Calu3 (cell line): ENCODE measurements around the gene PVALEF. TPM values are rescaled to one million over a fixed set of nuclear protein-coding genes. Genes with fewer than 3 reads are reported as not detected.

Experiments used
- BruUV-seq: library from RNA; stranded (reverse); fragments of 400-500 nt; replicated peaks from 2 replicates; lab custom pipeline; 2021; lab: Mats Ljungman, UMichigan
- CTCF ChIA-PET: fragments of 300-600 bp; sonication (Branson Sonifier 250); formaldehyde crosslinking; loops from one replicate; lab custom pipeline; 2022; ENCODE audit warnings: antibody characterized with exemption; lab: Charles Lee
- DNase-seq: peaks from one replicate; pipeline ENCODE4 v3.0.0; 2022
- H3K27ac Mint-ChIP-seq: one replicate; pipeline ENCODE4 v1.8.0; 2022; ENCODE audit warnings: mixed read lengths; ENCODE audit not compliant: unreplicated experiment
- H3K27me3 Mint-ChIP-seq: one replicate; pipeline ENCODE4 v1.8.0; 2022; ENCODE audit warnings: mixed read lengths; ENCODE audit not compliant: unreplicated experiment
- H3K36me3 Mint-ChIP-seq: one replicate; pipeline ENCODE4 v1.8.0; 2022; ENCODE audit warnings: mild to moderate bottlenecking, moderate library complexity, mixed read lengths; ENCODE audit not compliant: insufficient read depth, unreplicated experiment
- H3K4me1 Mint-ChIP-seq: one replicate; pipeline ENCODE4 v1.8.0; 2022; ENCODE audit warnings: mild to moderate bottlenecking, low read depth, mixed read lengths; ENCODE audit not compliant: unreplicated experiment
- H3K4me3 Mint-ChIP-seq: one replicate; pipeline ENCODE4 v1.8.0; 2022; ENCODE audit warnings: mild to moderate bottlenecking, low read depth, moderate library complexity, mixed read lengths; ENCODE audit not compliant: unreplicated experiment
- H3K9me3 Mint-ChIP-seq: one replicate; pipeline ENCODE4 v1.8.0; 2022; ENCODE audit warnings: low read depth, mixed read lengths; ENCODE audit not compliant: unreplicated experiment
- CTCF ChIP-seq: fragments of 200-600 bp; IDR thresholded peaks from one replicate; pipeline ENCODE4 v1.8.0; 2022; ENCODE audit warnings: antibody characterized with exemption; ENCODE audit not compliant: unreplicated experiment
- intact Hi-C: fragments of 100-400 bp; cut with micrococcal nuclease; formaldehyde crosslinking; loops from one replicate; pipeline ENCODE4 v1.10.0; 2022; ENCODE audit not compliant: unreplicated experiment
- total RNA-seq: library from RNA; stranded (reverse); gene quantifications from 2 replicates; pipeline ENCODE4 v1.2.3, GENCODE V29; 2022

PVALEF gene
- total RNA-seq, 1 experiment from 2014 or later = not detected

- Mint-ChIP-seq H3K4me3 (no peak overlapping the region), H3K9me3 (no peaks in the 10 kb centered on the region), H3K36me3 (no peaks in the 10 kb centered on the region), H3K27ac (no peak overlapping the region), H3K27me3 (peaks cover 55% of the 10 kb centered on the region), H3K4me1 (no peaks in the 10 kb centered on the region)
- TF ChIP-seq CTCF = no peak
- intact Hi-C loops = no loop called here
- no TSS peak for BruUV-seq
- CTCF ChIA-PET = interaction anchor here (0.6 kb wide), 2 partner anchors 17 to 18 kb away, joined by 5 to 8 read pairs; no protein-coding TSS in a partner anchor
- DNase-seq = no peak
Observed at GRCh38 chr17:81164371-81165245, 699 bp upstream of the PVALEF start.

GRCh38 chr17:81166033-81166492 lies 756 bp downstream of the PVALEF start, which contains the start of gene AATK:
Gene AATK, minus strand, starts transcription at chr17:81166221. Its CDS starts 229 bp downstream, at chr17:81165992.
- no peaks in the 10 kb centered on the region for H3K9me3 Mint-ChIP-seq
- peak within 1 kb of the TSS; percentile 64 for H3K4me3 Mint-ChIP-seq
- intact Hi-C loops = no loop called here
- H3K4me1 Mint-ChIP-seq = no peaks in the 10 kb centered on the region
- H3K36me3 Mint-ChIP-seq = no peaks in the 10 kb centered on the region
- CTCF ChIA-PET = no interaction called here
- no TSS peak for BruUV-seq
- no peak for DNase-seq
- no peak for TF ChIP-seq CTCF
- H3K27ac Mint-ChIP-seq = no peak within 1 kb of the TSS
- peaks cover 47% of the 10 kb centered on the region for H3K27me3 Mint-ChIP-seq

GRCh38 chr17:81167194-81167524 lies 1.9 kb downstream of the PVALEF start:
- no TSS peak for BruUV-seq
- CTCF ChIA-PET = no interaction called here
- Mint-ChIP-seq H3K4me1 (no peaks in the 10 kb centered on the region), H3K9me3 (no peaks in the 10 kb centered on the region), H3K36me3 (no peaks in the 10 kb centered on the region), H3K27ac (no peak overlapping the region), H3K27me3 (peaks cover 36% of the 10 kb centered on the region), H3K4me3 (no peak overlapping the region)
- no peak for TF ChIP-seq CTCF
- no peak for DNase-seq
- intact Hi-C loops = no loop called here

GRCh38 chr17:81167638-81168037 lies 2.3 kb downstream of the PVALEF start:
- H3K4me3 Mint-ChIP-seq = no peak overlapping the region
- no peaks in the 10 kb centered on the region for H3K9me3 Mint-ChIP-seq
- TF ChIP-seq CTCF = no peak
- no peaks in the 10 kb centered on the region for H3K4me1 Mint-ChIP-seq
- no TSS peak for BruUV-seq
- CTCF ChIA-PET = no interaction called here
- no peak for DNase-seq
- H3K27ac Mint-ChIP-seq = no peak overlapping the region
- intact Hi-C loops = no loop called here
- H3K36me3 Mint-ChIP-seq = no peaks in the 10 kb centered on the region
- peaks cover 33% of the 10 kb centered on the region for H3K27me3 Mint-ChIP-seq
